GM19467 (cell line): ENCODE measurements around the gene FAM83E.
"Not testable (repeated sequence)": the region's sequence is repeated elsewhere in the genome, so short reads cannot be mapped to it uniquely, and the experiment has no call there.

ENCODE experiments used
- ATAC-seq: cut with Tn5 transposase; IDR thresholded peaks from one replicate; pipeline ENCODE4 v1.9.1; 2021; ENCODE audit warnings: mild to moderate bottlenecking, moderate library complexity; ENCODE audit not compliant: unreplicated experiment

FAM83E gene

GRCh38 chr19:48614436-48615230 is at the start of gene FAM83E:
TSS of gene FAM83E (minus strand) at chr19:48615076. CDS start at chr19:48613372, 1,704 bp downstream.
- ATAC-seq = no peak

- no peak for ATAC-seq
These were observed 49.6 kb upstream of the FAM83E start for GRCh38 chr19:48664476-48664875.

- no peak for ATAC-seq
These were observed 48.8 kb upstream of the FAM83E start for GRCh38 chr19:48663667-48664066.

GRCh38 chr19:48661711-48662090 is 46.8 kb upstream of the FAM83E start:
- no peak for ATAC-seq

- peak; percentile 73 for ATAC-seq
These were observed 46.2 kb upstream of the FAM83E start for GRCh38 chr19:48660852-48661710.

GRCh38 chr19:48659768-48660167 is 44.9 kb upstream of the FAM83E start:
- no peak for ATAC-seq

- no peak for ATAC-seq
These were observed 43.6 kb upstream of the FAM83E start for GRCh38 chr19:48658483-48658882.

GRCh38 chr19:48657828-48658227 is 43.0 kb upstream of the FAM83E start:
- ATAC-seq = not testable (repeated sequence)

- no peak for ATAC-seq
These were observed 42.1 kb upstream of the FAM83E start for GRCh38 chr19:48656840-48657474.

GRCh38 chr19:48654299-48655059 is 39.6 kb upstream of the FAM83E start:
- no peak for ATAC-seq

GRCh38 chr19:48651683-48652048 is 36.8 kb upstream of the FAM83E start:
- ATAC-seq = no peak

GRCh38 chr19:48650974-48651682 is 36.3 kb upstream of the FAM83E start:
- ATAC-seq = no peak

GRCh38 chr19:48648134-48648533 is 33.3 kb upstream of the FAM83E start:
- no peak for ATAC-seq

- no peak for ATAC-seq
These were observed 31.9 kb upstream of the FAM83E start for GRCh38 chr19:48646722-48647216.

- ATAC-seq = peak; percentile 64
These were observed 31.3 kb upstream of the FAM83E start, which contains the start of gene CA11 for GRCh38 chr19:48646001-48646721. TSS of gene CA11 (minus strand) at chr19:48646187. CDS start at chr19:48645632, 555 bp downstream.

GRCh38 chr19:48645620-48646000 is 30.7 kb upstream of the FAM83E start:
- no peak for ATAC-seq

- no peak for ATAC-seq
These were observed 30.2 kb upstream of the FAM83E start for GRCh38 chr19:48644839-48645619.

GRCh38 chr19:48644355-48644754 is 29.5 kb upstream of the FAM83E start:
- ATAC-seq = no peak
